GM19035 (cell line): ENCODE measurements around the gene MIEN1.
"Not testable (repeated sequence)": the region's sequence is repeated elsewhere in the genome, so short reads cannot be mapped to it uniquely, and the experiment has no call there.

ENCODE experiments used
- ATAC-seq: cut with Tn5 transposase; IDR thresholded peaks from one replicate; pipeline ENCODE4 v1.9.1; 2021; ENCODE audit not compliant: unreplicated experiment

The MIEN1 gene

GRCh38 chr17:39719563-39720355, 10.6 kb downstream of the MIEN1 start:
- no peak for ATAC-seq

GRCh38 chr17:39717660-39718059, 12.7 kb downstream of the MIEN1 start:
- no peak for ATAC-seq

GRCh38 chr17:39716879-39717536, 13.3 kb downstream of the MIEN1 start:
- no peak for ATAC-seq

GRCh38 chr17:39716073-39716818, 14.1 kb downstream of the MIEN1 start:
- ATAC-seq = no peak

- ATAC-seq = no peak
Observed at GRCh38 chr17:39715375-39716072, 14.8 kb downstream of the MIEN1 start.

- no peak for ATAC-seq
Observed at GRCh38 chr17:39714234-39714633, 16.1 kb downstream of the MIEN1 start.

- ATAC-seq = no peak
Observed at GRCh38 chr17:39711851-39712250, 18.5 kb downstream of the MIEN1 start.

- not testable (repeated sequence) for ATAC-seq
Observed at GRCh38 chr17:39711071-39711470, 19.3 kb downstream of the MIEN1 start.

DNA sequence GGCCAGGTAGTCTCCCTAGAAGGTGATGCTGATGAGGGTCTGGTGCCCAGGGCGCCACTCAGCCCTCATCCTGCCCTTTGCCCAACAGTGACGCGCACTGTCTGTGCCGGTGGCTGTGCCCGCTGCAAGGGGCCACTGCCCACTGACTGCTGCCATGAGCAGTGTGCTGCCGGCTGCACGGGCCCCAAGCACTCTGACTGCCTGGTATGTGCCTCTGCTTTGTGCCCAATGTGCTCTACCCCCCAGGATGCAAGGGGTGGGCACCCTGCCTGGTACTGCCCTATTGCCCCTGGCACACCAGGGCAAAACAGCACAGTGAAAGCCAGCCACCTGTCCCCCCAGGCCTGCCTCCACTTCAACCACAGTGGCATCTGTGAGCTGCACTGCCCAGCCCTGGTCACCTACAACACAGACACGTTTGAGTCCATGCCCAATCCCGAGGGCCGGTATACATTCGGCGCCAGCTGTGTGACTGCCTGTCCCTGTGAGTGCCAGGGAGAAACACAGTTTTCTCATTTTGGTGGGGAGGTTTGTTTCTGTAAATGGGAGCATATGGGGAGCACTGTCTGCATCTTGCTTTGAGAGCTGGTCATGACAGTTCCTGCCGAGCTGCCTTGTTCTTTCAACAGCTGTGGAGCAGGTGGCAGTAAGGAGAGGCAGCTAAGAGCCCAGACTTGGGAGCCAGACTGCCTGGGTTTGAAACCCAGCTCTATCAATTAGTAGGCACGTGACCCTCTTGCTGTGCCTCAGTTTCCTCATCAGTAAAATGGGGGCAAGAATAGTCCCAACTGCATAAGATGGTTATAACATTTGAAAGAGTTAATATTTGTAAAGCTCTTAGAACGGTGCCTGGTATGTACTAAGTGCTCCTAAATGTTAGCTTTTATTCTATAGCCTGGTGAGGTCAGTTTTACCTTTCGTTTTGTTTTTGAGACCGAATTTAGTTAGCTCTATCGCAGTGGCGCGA, 20.1 kb downstream of the MIEN1 start:
- ATAC-seq = no peak

- ATAC-seq = no peak
Observed at GRCh38 chr17:39709319-39709997, 20.9 kb downstream of the MIEN1 start.

GRCh38 chr17:39706921-39707337, 23.4 kb downstream of the MIEN1 start:
- no peak for ATAC-seq

GRCh38 chr17:39706383-39706782, 23.9 kb downstream of the MIEN1 start:
- no peak for ATAC-seq

DNA sequence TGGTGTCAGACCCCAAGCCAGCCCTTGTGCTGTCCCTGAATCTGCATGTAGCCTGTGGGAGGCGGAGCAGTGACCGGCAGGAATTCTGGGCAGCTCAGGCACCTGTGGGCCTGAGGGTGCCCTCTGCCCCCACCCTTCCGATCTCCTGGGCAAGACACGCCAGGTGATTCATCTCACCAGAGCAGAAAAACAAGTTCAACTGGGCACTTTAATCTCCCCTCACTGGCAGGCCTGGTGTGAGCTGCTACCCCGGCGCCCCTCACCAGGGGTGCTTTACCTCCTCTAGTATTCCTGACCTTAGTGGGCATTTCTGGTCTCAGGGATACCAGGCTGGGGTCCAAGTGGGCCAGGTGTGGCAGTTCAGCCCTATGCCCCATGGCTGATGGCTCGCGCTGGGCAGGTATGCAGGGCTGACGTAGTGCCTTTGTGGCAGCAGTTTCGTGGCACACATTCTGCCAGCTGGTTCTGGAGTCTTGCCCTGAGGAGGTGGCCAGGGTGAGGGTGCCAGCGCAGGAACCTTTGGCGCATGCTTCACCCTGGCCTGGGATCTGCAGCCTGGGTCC, 24.5 kb downstream of the MIEN1 start:
- no peak for ATAC-seq

DNA sequence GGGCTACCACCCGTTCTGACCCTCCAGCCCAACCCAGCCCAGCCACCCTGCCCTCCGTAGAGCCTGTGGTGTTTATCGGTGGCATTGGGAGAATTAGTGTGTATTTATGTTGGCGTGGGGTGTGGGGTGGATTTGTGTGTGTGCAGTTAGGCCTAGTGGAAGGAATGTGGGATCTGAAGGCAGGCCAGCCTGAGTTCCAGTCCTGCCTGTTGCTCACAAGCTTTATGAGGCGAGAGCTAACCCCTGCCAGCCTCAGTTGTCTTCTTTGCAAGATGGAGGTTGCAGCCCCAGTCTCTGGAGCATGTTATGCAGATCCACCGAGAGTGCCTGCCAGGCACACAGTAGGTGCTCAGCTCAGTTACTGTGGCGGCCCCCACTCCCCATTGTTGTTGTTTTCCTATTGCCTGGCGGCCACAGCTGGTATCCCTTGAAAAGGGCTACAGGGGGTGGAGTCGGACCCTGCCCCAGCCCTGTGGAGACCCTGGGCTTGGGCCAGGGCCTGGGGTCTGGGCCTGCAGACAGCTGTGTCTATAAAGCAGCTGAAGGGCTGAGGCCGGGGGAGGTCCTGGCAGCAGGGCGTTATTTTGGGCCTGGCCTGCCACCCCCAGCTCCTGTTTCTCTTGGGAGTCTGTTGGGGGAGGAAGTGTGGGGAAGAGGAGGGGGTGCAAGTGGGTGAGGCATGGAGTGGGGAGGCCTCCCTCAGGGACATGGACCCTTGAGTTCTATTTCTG, 25.3 kb downstream of the MIEN1 start:
- ATAC-seq = no peak

- no peak for ATAC-seq
Observed at GRCh38 chr17:39703913-39704312, 26.4 kb downstream of the MIEN1 start.

GRCh38 chr17:39702901-39703893, 27.1 kb downstream of the MIEN1 start:
- ATAC-seq = no peak

- no peak for ATAC-seq
Observed at GRCh38 chr17:39701784-39702422, 28.4 kb downstream of the MIEN1 start.
